Bronchial epithelial cell (primary cell): Measurements from ENCODE around the gene POLDIP2. TPM values are rescaled to one million over a fixed set of nuclear protein-coding genes. Genes with fewer than 3 reads are reported as not detected.

ENCODE experiments used
- DNase-seq: peaks from one replicate; pipeline ENCODE4 v3.0.0-alpha.2; 2010; ENCODE audit warnings: low read depth
- FAIRE-seq: peaks from 2 replicates; lab custom pipeline; 2011; peaks lifted over from hg19 to GRCh38; lab: Jason Lieb, UNC
- H3K27me3 ChIP-seq: 2 replicates; pipeline ENCODE4 v1.5.1; 2011; ENCODE audit warnings: low read length; ENCODE audit not compliant: control insufficient read depth, insufficient read depth
- H3K36me3 ChIP-seq: 2 replicates; pipeline ENCODE4 v1.5.1; 2011; ENCODE audit warnings: low read length; ENCODE audit not compliant: control insufficient read depth, insufficient read depth
- H3K4me3 ChIP-seq: 2 replicates; pipeline ENCODE4 v1.5.1; 2011; ENCODE audit warnings: mild to moderate bottlenecking, low read depth, low read length, control low read depth
- CTCF ChIP-seq: IDR thresholded peaks from 2 replicates; pipeline ENCODE4 v1.5.1; 2011; ENCODE audit warnings: mild to moderate bottlenecking, moderate library complexity, low read length, control low read depth, inconsistent platforms; ENCODE audit not compliant: insufficient read depth, severe bottlenecking
- total RNA-seq: library from RNA; depleted of rRNA; stranded (reverse); fragments of >200 nt; gene quantifications from 2 replicates; pipeline ENCODE4 v1.2.1, GENCODE V29; 2014

Gene POLDIP2
- total RNA-seq, 1 donor from 2014 or later, result 59.8 TPM

GRCh38 chr17:28335959-28336871 is 21.1 kb downstream of the POLDIP2 start:
- H3K4me3 ChIP-seq, result peak overlapping the region; percentile 90
- no peaks in the 10 kb centered on the region for H3K27me3 ChIP-seq
- peak; percentile 97 for DNase-seq
- no peak for TF ChIP-seq CTCF
- H3K36me3 ChIP-seq, result peaks cover 17% of the 10 kb centered on the region
- FAIRE-seq, result no peak

- FAIRE-seq, result no peak
- Histone ChIP-seq H3K36me3 (peaks cover 16% of the 10 kb centered on the region), H3K4me3 (peak within 1 kb of the TSS; percentile 90), H3K27me3 (no peaks in the 10 kb centered on the region)
- peak; percentile 99 for DNase-seq
- TF ChIP-seq CTCF, result no peak
Observed at GRCh38 chr17:28335201-28335958, 21.9 kb downstream of the POLDIP2 start, which contains the start of the genes IFT20 and TNFAIP1. IFT20 (minus strand) TSS chr17:28335472; CDS start chr17:28331985, 3,487 bp downstream. TNFAIP1 (plus strand) TSS chr17:28335761; CDS start chr17:28339522, 3,761 bp downstream.

GRCh38 chr17:28334666-28335200 is 22.6 kb downstream of the POLDIP2 start:
- DNase-seq, result peak; percentile 32
- Histone ChIP-seq H3K4me3 (peak overlapping the region; percentile 90), H3K36me3 (peaks cover 12% of the 10 kb centered on the region), H3K27me3 (no peaks in the 10 kb centered on the region)
- TF ChIP-seq CTCF, result no peak
- no peak for FAIRE-seq

GRCh38 chr17:28334171-28334570 is 23.2 kb downstream of the POLDIP2 start:
- no peak for TF ChIP-seq CTCF
- Histone ChIP-seq H3K27me3 (no peaks in the 10 kb centered on the region), H3K4me3 (no peak overlapping the region), H3K36me3 (peaks cover 9% of the 10 kb centered on the region)
- FAIRE-seq, result no peak
- DNase-seq, result no peak

- Histone ChIP-seq H3K36me3 (peaks cover 7% of the 10 kb centered on the region), H3K27me3 (no peaks in the 10 kb centered on the region), H3K4me3 (no peak overlapping the region)
- no peak for FAIRE-seq
- no peak for TF ChIP-seq CTCF
- DNase-seq, result no peak
Observed at GRCh38 chr17:28333083-28333746, 24.1 kb downstream of the POLDIP2 start.
